HG03432 (cell line): ENCODE results near the gene SIPA1L2.
A peak's percentile ranks its signal among the peaks of the same experiment; 100 is the strongest.

Source experiments
- ATAC-seq: cut with Tn5 transposase; IDR thresholded peaks from one replicate; pipeline ENCODE4 v1.9.1; 2021; ENCODE audit warnings: mild to moderate bottlenecking, moderate library complexity; ENCODE audit not compliant: unreplicated experiment

The SIPA1L2 gene, protein sequence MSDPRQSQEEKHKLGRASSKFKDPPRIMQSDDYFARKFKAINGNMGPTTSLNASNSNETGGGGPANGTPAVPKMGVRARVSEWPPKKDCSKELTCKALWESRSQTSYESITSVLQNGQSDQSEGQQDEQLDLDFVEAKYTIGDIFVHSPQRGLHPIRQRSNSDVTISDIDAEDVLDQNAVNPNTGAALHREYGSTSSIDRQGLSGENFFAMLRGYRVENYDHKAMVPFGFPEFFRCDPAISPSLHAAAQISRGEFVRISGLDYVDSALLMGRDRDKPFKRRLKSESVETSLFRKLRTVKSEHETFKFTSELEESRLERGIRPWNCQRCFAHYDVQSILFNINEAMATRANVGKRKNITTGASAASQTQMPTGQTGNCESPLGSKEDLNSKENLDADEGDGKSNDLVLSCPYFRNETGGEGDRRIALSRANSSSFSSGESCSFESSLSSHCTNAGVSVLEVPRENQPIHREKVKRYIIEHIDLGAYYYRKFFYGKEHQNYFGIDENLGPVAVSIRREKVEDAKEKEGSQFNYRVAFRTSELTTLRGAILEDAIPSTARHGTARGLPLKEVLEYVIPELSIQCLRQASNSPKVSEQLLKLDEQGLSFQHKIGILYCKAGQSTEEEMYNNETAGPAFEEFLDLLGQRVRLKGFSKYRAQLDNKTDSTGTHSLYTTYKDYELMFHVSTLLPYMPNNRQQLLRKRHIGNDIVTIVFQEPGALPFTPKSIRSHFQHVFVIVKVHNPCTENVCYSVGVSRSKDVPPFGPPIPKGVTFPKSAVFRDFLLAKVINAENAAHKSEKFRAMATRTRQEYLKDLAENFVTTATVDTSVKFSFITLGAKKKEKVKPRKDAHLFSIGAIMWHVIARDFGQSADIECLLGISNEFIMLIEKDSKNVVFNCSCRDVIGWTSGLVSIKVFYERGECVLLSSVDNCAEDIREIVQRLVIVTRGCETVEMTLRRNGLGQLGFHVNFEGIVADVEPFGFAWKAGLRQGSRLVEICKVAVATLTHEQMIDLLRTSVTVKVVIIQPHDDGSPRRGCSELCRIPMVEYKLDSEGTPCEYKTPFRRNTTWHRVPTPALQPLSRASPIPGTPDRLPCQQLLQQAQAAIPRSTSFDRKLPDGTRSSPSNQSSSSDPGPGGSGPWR (N-terminal part only)

DNA sequence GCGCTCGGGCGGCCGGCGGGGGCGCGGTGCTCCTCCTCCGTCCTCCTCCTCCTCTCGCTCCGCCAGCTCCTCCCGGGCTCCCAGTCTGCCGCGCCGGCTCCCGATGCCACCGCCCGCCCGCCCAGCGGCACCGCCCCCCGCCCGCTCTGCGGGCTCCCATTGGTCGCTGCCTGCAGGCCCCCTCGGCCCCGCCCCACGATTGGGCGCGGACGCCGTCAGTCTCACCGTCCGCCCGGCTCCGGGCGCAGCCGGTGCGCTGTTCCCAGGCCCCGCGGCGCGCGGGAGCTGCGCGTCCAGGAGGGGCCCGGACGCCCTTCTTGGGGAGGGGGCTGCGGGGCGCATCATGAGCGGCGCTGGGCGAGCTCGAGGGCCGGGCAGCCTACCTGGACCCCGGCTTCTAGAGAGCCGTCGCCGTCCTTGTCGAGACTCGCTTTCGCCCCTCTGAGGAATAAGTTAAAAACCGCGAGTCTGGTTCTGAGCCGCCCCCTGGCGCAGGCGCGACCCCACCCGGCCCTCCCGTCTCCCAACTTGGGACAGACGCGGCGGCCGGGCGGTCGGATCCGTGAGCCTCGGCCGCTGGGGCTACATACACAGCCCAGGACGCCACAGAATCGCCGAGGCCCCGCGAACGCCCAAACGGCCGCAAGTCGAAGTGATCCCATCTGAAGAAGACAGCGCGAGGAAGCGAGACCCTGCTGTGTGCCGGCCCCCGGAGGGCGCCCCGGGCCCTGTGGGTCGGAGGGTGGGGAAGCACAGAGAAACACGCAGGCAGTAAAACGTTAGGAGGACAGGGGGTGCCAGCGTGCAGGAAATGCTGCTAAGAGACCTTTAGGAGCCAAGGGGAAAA, at the start of gene SIPA1L2:
Gene SIPA1L2, minus strand, starts transcription at position 87 of the 847 bp plus-strand sequence. CDS start 114,794 bp downstream, outside the sequence.
- peak; percentile 99 for ATAC-seq

DNA sequence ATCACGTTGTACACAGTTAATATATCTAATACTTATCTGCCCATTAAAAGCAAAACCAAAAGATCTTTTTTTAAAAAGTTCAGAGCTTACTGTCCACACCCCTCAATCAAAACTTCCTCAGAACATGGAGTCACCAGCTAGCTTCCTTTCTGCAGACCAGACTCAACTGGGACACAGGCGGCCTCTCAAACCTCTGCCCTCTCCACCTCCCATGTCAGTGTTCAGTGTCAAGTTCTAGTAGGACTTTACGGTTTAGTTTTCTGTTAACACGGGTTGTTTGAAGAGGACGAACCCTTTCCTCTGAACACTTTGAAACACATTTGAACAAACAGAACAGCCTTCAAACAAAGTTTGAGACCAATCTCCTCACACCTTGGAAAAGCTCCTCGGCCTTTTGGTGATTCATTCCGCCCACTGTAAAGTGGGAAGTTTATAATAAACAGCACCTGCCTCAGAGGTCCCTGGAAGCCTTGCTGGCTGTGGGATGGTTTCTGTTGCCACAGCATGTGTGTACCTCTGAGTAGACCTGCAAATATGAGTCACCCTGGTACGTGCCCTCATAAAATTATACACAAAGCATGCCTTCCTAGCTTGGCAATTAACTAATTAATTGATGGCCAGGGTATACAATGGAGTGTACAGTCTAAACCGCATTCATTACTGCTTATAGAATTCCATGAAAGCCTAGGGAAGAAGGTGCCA, 48.4 kb upstream of the SIPA1L2 start:
- ATAC-seq, result no peak

DNA sequence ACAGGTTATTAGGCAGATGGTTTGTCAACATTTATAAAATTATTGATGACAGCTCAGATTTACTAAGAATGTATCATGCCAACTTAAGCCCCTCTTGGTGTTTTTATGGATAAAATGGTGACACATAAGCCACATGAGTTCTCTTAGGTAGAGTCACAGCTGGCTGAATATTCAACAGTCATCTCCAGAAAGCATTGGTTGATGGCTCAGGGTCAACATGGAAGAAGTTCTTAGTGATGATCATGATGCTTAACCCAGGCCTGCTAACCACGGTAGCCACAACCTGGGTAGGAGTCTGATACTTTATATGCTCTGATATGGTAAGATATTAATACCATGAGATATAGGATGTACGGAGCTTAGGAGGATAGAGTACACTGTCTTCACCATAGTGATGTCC, 46.4 kb upstream of the SIPA1L2 start:
- ATAC-seq, result no peak

DNA sequence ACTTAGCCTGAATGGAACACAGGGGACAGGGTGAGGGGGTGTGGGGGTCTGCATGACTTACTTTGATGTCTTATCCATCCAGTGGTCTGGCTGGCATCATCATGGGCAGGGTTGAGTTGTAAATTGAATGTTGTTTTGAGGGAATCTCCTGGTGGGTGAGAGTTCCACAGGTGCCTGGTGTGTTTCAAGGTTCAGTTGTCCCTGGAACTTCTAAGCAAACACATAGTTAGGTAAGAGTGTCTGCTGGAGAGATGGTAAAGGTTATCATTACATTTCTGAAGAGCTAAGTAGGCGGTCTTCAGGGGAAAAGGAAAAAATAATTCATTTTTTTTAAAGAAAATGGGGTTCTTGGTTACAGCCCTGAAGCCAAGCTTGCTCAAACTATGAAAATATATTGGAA, 46.0 kb upstream of the SIPA1L2 start:
- no peak for ATAC-seq

DNA sequence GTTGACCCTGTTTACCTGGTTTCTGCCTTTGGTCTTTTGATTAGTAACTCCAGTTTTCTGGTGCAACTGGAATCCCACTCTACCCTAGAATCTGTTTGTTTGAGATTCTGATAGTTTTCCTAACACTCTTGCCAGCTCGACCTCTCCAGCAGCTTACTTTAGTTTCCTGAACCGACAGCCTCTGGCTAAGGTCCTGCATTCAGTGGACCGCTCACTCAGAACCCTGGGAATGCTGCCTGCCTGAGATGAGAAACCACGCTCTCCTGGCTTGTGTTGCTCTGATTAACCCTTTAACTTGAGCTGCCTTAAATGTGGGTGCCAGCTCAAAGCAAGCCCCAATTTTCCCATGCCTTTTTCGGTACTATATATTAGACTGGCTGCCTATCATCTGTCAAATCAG, 45.3 kb upstream of the SIPA1L2 start:
- ATAC-seq, result no peak

GRCh38 chr1:232673256-232673655, 43.3 kb upstream of the SIPA1L2 start:
- no peak for ATAC-seq

- no peak for ATAC-seq
Observed at GRCh38 chr1:232669981-232670747, 40.2 kb upstream of the SIPA1L2 start.

GRCh38 chr1:232667778-232668165, 37.8 kb upstream of the SIPA1L2 start:
- no peak for ATAC-seq

DNA sequence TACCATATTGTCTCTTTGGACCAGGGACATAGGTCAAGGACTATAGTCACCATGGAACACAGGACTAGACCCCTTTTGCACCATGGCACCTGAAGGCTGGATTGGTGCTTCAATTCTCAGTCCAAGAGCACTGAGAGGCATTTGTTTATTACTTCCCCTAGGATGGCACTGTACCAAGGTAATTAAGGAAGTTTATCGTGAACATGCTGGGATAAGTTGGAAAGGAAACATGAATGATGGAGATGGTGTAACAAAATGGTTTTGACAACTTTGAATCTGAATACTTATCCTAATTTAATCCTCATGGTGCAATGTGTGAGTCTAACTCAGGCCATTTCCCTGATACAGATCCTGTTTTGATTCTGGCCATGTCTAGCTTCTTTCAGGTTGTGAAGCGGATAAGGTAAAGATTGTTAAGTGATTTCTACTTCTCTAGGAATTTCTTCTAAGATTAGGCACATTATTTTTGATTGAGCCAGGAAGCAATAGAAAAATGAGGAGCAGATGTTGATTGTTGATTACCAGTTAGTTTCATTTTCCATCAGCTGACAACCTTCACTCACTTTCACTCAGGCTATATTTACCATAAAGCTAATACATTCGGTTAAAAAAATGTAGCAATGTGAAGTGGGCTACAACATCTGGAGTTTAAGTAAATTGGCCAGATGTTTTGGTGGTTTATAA, 37.3 kb upstream of the SIPA1L2 start:
- ATAC-seq, result no peak

DNA sequence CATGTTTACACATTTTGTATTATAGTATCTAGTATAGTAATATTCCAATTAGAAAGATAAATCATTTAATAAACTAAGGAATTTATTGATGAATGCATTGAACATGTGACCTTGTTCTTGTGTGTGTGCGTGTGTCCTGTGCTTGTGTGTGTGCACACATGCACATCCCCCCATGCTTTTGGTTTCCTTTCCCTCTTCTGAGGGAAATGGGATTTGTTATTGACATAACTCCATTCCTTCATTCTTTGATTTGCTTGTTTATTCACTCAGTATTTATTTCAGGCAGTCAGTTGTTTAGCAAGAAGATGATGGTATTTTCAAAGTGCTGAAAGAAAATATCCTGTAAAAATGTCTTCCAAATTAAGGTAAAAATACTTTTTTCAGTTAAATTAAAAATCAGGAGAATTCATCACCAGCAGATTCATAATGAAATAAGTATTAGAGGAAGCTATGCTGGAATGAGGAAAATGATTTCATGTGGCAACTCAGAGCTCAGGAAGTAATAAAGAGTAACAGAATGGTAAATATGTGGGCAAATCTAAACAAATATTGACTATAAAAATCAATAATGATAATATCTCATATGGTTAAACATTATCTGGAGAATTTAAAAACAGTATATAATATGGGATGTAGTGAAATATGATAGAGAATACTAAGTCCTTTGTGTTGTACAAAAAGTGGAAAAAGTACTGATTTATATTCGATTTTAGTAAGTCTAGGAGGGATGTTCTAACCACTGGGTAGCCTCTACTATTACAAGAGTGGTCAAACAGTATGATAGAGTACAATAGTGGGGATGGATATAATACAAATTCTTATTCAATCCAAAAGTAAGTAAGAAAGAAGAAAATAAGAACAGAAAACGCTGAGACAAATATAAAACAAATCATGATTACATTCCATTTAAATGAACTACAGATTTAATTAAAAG, 35.2 kb upstream of the SIPA1L2 start:
- no peak for ATAC-seq

DNA sequence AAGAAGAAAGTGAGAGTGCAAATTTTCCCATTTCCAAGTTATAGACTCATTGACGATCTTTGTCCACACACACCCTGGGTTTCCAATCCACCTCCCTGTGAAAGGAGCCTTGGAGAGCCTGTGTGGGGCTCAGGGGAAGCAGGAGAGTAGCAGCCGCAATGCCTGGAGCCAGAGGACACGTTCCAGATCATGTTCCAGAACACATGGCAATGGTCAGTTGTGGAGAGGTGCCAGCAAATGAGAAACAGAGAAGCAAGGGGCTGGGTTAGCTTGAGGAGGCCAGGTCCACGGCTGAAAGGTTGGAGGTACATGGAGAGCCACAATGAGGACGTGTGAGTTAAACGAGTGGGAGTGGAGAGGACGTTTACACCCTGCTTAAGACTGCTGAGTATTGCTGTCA, 33.0 kb upstream of the SIPA1L2 start:
- no peak for ATAC-seq

DNA sequence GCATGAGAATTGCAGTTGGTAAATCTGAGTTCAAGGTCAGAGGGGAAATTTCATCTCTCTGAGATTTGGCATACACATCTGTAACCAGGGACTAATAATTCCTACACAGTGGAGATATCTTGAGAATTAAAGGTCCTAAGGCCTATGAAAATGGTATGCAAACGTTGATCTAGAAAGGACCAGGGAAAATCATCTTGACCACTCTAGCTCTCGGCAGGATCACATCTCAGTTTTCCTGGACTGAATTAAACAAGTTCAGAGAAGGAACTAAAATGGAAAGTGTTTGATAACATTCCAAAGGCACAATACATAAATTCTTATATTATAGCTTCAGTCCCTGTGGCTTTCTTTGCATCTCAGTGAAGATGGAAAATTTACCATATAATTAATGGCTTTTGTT, 28.5 kb upstream of the SIPA1L2 start:
- ATAC-seq, result no peak

DNA sequence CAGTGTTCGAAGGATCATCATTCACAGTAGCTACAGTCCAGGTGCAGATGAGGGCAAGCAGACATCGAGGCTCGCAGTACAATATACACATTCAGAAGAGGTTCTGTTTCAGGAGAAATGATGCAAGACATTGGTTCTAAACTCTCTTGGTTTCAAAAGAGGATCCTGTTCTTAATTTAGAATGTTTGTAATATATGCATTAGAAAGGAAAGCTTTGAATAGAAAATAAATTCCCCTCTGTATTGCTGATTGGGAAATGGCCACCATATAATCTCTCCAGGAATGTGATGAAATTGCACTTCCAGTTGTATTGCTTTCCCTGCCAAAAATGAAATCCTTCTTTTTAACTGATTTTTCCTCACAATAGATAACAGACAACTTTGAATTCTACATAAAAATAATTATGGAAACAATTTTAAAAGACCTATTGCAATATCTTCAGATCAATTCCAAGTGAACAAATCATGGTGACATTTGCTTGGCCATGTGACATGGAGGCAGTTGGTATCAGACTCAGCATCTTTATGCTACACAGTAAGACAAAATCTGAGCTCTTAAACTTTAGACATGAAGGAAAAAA, 27.6 kb upstream of the SIPA1L2 start:
- ATAC-seq, result no peak

DNA sequence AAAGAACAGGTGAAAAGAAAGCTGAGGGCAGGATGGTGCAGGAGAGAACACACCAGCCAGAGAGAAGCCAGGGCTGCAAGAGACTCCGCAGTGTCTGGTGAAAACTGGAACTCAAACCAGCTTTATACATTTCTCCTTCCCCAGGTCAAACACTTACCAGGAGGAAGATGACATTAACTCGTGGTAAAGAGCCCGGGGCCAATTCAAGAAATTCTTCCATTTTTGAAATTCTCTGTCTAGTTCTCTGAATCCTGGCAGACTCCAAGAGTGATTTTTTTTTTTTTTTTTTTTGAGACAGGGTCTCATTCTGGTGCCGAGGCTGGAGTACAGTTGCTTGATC, 25.8 kb upstream of the SIPA1L2 start:
- ATAC-seq, result no peak

DNA sequence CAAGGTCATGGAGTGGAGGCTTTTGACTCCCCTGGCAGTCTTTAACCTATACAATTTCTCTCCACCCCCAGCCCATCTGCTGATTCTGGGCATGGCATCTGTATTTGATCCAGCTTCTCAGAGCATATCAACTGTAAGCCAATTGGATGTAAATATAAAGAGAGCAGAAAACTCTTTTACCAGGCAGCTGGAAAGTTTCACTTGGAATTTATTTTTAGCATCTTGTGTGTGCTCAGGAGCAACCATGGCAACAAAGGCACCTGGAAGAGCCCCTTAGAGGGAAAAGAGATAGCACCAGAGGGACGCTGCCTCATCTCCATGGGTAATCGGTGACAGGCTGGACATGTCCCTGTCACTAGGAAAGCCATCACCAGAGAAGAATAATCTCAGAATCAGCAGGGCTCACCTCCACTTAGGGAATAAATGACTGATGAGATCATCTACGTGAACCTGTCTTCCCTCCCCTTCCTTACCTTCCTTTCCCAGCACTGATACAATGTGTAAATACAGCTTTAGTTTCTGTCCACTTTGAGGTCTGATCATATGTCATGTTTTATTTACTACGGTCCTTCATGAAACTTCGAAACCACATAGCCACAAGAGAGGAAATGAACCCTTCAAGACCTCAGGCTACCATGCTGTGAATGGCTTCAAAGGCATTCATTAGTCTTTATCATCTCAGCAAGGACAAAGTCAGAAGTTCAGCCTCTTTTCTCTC, 25.3 kb upstream of the SIPA1L2 start:
- peak; percentile 84 for ATAC-seq

DNA sequence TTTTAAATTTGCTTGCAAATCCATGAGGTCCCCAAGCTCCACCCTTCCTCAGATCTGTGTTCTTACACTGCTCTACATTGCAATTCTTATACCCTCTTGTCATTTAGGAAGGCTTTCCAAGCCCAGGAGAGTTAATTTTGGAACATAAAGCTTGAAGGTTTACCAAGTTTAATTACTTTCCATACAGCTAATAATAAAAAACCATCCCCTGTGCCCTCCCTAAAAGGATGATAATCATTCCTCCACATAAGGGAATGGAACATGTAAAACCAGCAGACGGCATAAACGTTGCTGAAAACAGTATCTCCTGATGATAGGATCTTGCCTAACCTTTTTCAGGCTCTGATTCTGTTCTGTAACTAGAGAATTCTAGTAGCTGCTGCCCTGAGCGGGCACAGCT, 23.9 kb upstream of the SIPA1L2 start:
- no peak for ATAC-seq

DNA sequence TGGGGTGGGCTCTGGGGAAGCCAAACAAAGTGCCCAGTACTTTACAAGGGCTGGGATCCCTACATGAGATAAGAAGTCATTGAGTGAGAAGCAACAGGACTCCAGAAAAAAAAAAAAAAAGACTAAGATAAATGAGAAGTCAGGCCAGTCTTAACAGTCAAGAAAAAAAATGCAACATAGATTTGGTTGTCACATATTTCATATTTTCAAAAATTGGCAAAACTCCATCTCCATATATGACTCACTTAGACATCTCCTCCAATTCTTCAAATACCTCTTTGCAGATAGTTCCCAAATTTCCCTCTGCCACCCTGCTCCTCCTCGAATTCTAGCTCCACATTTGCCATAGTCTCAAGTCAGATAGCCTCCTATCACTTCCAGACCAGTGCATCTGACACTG, 20.9 kb upstream of the SIPA1L2 start:
- ATAC-seq, result no peak
